Right lobe of liver (tissue), 6 donors: ENCODE results near the gene LMNTD2. TPM values are rescaled to one million over a fixed set of nuclear protein-coding genes. Genes with fewer than 3 reads are reported as not detected.

Experiments
- ATAC-seq, 4 donors: fragments of 200-7000 bp; cut with Tn5 transposase; one replicate each; pipeline ENCODE4 v1.9.1; 2020; ENCODE audit warnings: mild to moderate bottlenecking in 4 of 4, moderate library complexity in 4 of 4
- DNase-seq, 3 donors: peaks; one replicate each; pipeline ENCODE4 v3.0.0-alpha.2; 2020
- H3K27ac ChIP-seq, 3 donors: fragments of 200-600 bp; one replicate each; pipeline ENCODE4 v1.8.0; 2022
- H3K27me3 ChIP-seq, 2 donors: fragments of 200-600 bp; one replicate each; pipeline ENCODE4 v1.8.0; 2022
- H3K36me3 ChIP-seq, 4 donors: fragments of 200-600 bp; sonication (generic) in 1 of 4; one replicate each; pipeline versions ENCODE4 v1.5.1 to v1.8.0; 2017 to 2022; ENCODE audit warnings: control low read depth in 1 of 4
- H3K4me1 ChIP-seq, 4 donors: fragments of 200-600 bp; sonication (generic) in 1 of 4; one replicate each; pipeline versions ENCODE4 v1.5.1 to v1.8.0; 2017 to 2022; ENCODE audit warnings: control low read depth in 1 of 4
- H3K4me3 ChIP-seq, 3 donors: fragments of 200-600 bp; one replicate each; pipeline ENCODE4 v1.8.0; 2022
- H3K9me3 ChIP-seq, 4 donors: fragments of 200-600 bp; sonication (generic) in 1 of 4; one replicate each; pipeline versions ENCODE4 v1.5.1 to v1.8.0; 2017 to 2022; ENCODE audit warnings: control low read depth in 1 of 4
- CTCF ChIP-seq, 4 donors: fragments of 200-600 bp in 3 of 4; fragments of 450-650 bp in 1 of 4; IDR thresholded peaks; one replicate each; pipeline versions ENCODE4 v1.5.1 to v1.8.0; 2016 to 2022; ENCODE audit warnings: antibody characterized with exemption in 4 of 4, mild to moderate bottlenecking in 2 of 4
- POLR2A ChIP-seq: fragments of 450-650 bp; IDR thresholded peaks from one replicate; pipeline ENCODE4 v1.6.1; 2017; ENCODE audit warnings: antibody characterized with exemption, mild to moderate bottlenecking
- WGBS: methylation state at CpG from one replicate; pipeline ENCODE4 v1.1.6; 2018; ENCODE audit warnings: low coverage, low lambda C conversion rate; ENCODE audit not compliant: insufficient coverage; ENCODE audit errors: missing lambda C conversion rate; 5-methylcytosine and 5-hydroxymethylcytosine counted together
- intact Hi-C, 2 donors: fragments of 100-400 bp; cut with DNase I; formaldehyde crosslinking; loops; one replicate each; pipeline versions ENCODE4 v1.11.2 to v1.14.1; 2022
- total RNA-seq, 6 experiments: library from RNA; depleted of rRNA in 2 of 6; stranded (reverse); fragments of >200 nt in 2 of 6; fragmentation: NEBNext Ultra II Directional in 3 of 6; extraction: Animal tissue kit (Norgen Biotek cat#: 25700) in 3 of 6; gene quantifications; one replicate each; pipeline versions ENCODE4 v1.1.0 to v1.2.4, GENCODE V29; 2016 to 2023
- donor health status: DM: no; HTN: yes; CAD: no.
- donor health status: DM: no; HTN: no; CAD: no.
- donor health status: DM: no; HTN: no; CAD: no.
- donor health status: DM: no; HTN: yes; CAD: no.
- donor health status: DM: no; HTN: yes; CAD: no.

LMNTD2 gene
- total RNA-seq, 6 experiments from 2014 or later = 4.7 to 14.7 (median 7.9) TPM

- WGBS = 32% methylated on average over 9 of the region's 21 CpGs
Observed at GRCh38 chr11:578276-579035, 17.9 kb upstream of the LMNTD2 start.

GRCh38 chr11:577611-577894 lies 17.0 kb upstream of the LMNTD2 start:
- DNase-seq (no peak), ATAC-seq (no peak)
- Histone ChIP-seq H3K36me3 (peaks cover 0 to 8% (median 4%) of the 10 kb centered on the region in 4 donors), H3K9me3 (no peaks in the 10 kb centered on the region), H3K4me3 (peak overlapping the region; percentile 85 to 95 (median 95)), H3K27ac (peak overlapping the region in 1 of 3 donors; percentile 98), H3K27me3 (no peaks in the 10 kb centered on the region), H3K4me1 (peaks cover 2 to 65% (median 24%) of the 10 kb centered on the region in 4 donors)
- intact Hi-C loops = no loop called here
- 17% methylated on average over 2 of the region's 6 CpGs for WGBS
- TF ChIP-seq CTCF (IDR thresholded peaks at IDR 0.05) (no peak), POLR2A (no peak)

More at GRCh38 chr11:578276-579035, 17.9 kb upstream of the LMNTD2 start:
- ATAC-seq (peak; percentile 8 to 37 (median 28)), DNase-seq (peak; percentile 38 to 80 (median 73))
- Histone ChIP-seq H3K36me3 (peaks cover 0 to 15% (median 4%) of the 10 kb centered on the region in 4 donors), H3K27me3 (no peaks in the 10 kb centered on the region), H3K9me3 (no peaks in the 10 kb centered on the region), H3K27ac (peak overlapping the region in 1 of 3 donors; percentile 98), H3K4me1 (peaks cover 2 to 58% (median 24%) of the 10 kb centered on the region in 4 donors), H3K4me3 (peak overlapping the region; percentile 85 to 95 (median 95))
- intact Hi-C loops = no loop called here
- TF ChIP-seq POLR2A (no peak), CTCF (IDR thresholded peaks at IDR 0.05) (no peak)

- ATAC-seq (no peak), DNase-seq (peak; percentile 39 to 59 (median 56))
- peak overlapping the region; percentile 85 to 95 (median 95) for H3K4me3 ChIP-seq
- 0% methylated on average over 15 of the region's 48 CpGs for WGBS
- intact Hi-C loops = no loop called here
- no peaks in the 10 kb centered on the region for H3K27me3 ChIP-seq
- TF ChIP-seq POLR2A (no peak), CTCF (IDR thresholded peaks at IDR 0.05) (no peak)
- peaks cover 0 to 3% (median 2%) of the 10 kb centered on the region in 4 donors for H3K36me3 ChIP-seq
- peak overlapping the region; percentile 40 to 98 (median 43) for H3K27ac ChIP-seq
- H3K4me1 ChIP-seq = peaks cover 2 to 65% (median 24%) of the 10 kb centered on the region in 4 donors
- H3K9me3 ChIP-seq = no peaks in the 10 kb centered on the region
Observed at GRCh38 chr11:576811-577610, 16.5 kb upstream of the LMNTD2 start.

GRCh38 chr11:575996-576768 lies 15.6 kb upstream of the LMNTD2 start, which contains the start of gene PHRF1:
PHRF1 (plus strand) TSS chr11:576470; CDS start chr11:581513, 5,043 bp downstream.
- no peaks in the 10 kb centered on the region for H3K27me3 ChIP-seq
- peak within 1 kb of the TSS; percentile 85 to 95 (median 95) for H3K4me3 ChIP-seq
- peaks cover 2 to 59% (median 23%) of the 10 kb centered on the region in 4 donors for H3K4me1 ChIP-seq
- ATAC-seq = peak; percentile 86 to 91 (median 86)
- peak within 1 kb of the TSS; percentile 95 to 98 (median 95) for H3K27ac ChIP-seq
- no peaks in the 10 kb centered on the region for H3K9me3 ChIP-seq
- intact Hi-C loops = no loop called here
- WGBS = no CpG with 5 or more reads among the region's 99 CpGs
- no peak for TF ChIP-seq CTCF (IDR thresholded peaks at IDR 0.05)
- TF ChIP-seq POLR2A = peak; percentile 88
- peak; percentile 97 to 98 (median 98) for DNase-seq
- H3K36me3 ChIP-seq = no peaks in the 10 kb centered on the region
